HG03103 (cell line): Measurements from ENCODE around the gene PLA2G3.
"Not testable (repeated sequence)": the region's sequence is repeated elsewhere in the genome, so short reads cannot be mapped to it uniquely, and the experiment has no call there.

Experiments used
- ATAC-seq: cut with Tn5 transposase; IDR thresholded peaks from one replicate; pipeline ENCODE4 v1.9.1; 2021; ENCODE audit warnings: low read depth; ENCODE audit not compliant: unreplicated experiment

The PLA2G3 gene

DNA sequence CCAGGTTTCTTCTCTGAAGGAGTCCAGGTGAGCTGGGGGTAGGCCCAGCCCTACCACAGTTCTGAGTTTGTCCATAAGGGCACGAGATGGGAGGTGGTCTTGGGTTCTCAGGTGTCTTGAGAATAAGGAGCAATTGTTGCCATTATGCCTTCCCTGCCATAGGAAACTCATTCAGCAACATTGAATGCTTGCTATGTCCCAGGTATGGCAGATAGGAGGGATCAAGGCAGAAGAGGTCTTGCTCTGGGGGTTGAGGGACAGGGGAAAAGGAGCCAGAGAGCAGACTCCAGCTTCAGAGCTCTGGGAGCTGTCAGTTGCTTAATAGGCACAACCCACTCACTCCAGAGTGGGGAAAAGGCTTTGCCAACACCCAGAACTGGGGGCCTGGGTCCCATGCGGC lies 37.2 kb downstream of the PLA2G3 start:
- no peak for ATAC-seq

DNA sequence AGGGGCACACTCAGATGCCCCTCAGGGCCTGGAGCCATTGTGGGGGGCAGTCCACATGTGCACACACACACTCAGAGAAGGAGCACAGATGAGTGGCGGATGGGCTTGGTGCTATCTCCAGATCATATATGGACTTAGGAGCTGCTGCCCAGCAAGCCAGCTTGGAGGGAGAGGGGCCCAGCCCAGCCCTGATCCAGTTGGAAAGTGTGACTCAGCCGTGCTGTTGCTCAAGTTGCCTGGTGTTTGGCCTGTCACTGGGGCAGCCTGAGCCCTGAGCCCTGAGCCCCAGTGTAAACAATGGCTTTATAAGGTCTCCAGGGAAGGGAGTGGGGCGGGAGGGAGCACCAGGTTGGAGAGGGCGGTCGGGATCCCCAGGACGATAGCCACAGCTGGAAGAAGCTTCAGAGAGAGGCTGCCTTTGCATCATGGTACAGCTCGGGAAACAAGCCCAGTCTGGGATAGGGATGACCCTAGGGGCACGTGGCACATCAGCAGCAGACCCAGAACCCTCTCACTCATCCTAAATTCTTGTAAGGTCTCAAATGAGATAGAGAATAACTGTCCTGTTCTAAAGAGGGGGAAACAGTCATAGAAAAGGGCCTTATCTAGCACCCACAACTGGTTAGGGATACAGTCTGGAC lies 37.7 kb downstream of the PLA2G3 start:
- no peak for ATAC-seq

DNA sequence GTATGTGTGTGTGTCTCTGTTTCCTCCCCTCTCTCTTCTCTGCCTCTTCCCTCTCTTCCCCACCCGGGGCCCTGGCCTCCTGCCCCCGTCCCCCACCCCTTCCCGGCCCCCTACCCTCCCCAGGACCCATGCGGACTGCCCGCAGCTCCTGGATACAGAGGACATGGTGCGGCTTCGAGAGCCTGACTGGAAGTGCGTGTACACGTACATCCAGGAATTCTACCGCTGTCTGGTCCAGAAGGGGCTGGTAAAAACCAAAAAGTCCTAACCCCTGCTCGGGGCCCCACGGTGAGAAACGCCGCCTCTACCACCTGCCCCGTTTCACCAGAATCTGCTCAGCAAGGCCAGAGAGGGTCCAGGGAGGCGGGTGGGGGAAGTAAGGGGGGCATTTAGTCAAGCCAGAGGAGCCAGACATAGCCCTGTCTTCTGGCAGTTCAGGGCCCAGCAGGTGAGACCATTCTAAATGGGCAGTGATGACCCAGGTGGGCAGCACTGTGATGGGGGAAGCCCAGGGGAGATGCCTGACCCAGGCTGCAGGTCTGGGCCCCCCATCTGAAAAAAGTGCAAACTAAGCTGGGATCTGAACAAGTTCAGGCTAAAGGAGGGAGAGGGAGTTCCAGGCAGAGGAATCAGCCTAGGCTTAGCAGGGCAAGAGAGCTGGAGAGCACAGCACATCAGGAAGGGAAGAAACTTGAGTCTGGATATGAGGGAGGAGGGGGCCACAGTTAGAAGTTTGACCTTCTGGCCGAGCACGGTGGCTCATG lies 39.4 kb downstream of the PLA2G3 start:
- ATAC-seq: no peak

DNA sequence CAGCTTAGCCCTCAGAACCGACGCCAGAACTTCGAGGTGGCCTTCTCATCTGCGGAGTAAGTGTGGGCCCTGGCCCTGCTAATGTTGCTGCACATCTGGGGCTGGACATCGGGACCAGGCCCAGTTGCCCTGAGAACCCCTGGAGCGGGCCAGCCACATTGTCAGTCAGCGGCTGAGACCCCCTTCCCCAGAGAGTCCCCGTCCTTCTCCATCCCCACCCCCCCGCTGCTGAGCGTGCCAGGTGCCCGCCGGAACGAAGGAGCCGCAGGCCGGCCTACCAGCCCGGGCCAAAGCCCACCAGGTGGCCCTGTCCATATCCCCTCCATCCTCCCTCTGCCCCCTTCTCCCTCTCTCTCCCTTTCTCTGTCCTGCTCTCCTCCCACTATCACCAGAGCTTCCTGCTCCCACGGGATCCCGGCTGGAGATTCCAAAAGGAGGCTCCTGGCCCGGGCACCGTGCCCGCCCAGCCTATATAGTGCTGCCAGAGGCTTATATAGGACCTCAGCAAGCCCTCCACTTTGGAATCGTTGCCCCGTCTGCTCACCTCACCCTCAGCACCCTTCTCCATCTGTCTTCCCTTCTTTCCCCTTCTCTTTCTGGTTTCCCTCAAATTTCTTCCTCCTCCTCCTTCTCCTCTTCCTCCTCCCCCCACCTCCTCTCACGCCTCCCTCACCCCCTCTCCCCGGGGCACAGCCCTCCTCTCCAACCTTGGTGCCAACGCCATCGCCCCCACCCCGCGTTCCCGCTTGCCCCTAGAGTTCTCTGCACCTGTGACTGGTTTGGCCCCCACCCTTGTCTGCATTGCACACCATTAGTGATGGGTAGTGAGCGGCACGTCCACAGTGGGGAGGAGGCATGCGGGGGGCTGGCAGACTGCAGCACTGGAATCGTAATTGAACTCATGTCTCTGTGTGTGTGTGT lies 40.2 kb downstream of the PLA2G3 start:
- no peak for ATAC-seq

DNA sequence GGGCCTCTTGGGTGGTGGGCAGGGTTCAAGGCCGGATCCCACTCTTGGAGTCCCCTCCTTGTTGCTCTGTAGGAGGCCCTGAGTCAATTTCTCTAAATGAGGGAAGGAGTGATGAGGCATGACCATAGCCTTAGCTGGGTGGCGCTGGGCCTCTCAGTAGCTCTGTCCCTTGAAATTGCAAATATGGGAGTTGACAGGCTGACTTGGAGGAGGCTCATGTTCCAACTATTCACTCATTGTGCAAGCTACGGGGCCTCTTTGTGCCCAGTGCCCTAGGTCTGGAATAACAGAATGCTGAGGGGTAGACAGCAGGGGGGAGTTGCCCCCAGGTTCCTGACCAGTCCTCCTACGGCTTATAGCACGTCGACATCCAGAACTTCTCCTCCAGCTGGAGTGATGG lies 40.9 kb downstream of the PLA2G3 start:
- ATAC-seq: no peak

DNA sequence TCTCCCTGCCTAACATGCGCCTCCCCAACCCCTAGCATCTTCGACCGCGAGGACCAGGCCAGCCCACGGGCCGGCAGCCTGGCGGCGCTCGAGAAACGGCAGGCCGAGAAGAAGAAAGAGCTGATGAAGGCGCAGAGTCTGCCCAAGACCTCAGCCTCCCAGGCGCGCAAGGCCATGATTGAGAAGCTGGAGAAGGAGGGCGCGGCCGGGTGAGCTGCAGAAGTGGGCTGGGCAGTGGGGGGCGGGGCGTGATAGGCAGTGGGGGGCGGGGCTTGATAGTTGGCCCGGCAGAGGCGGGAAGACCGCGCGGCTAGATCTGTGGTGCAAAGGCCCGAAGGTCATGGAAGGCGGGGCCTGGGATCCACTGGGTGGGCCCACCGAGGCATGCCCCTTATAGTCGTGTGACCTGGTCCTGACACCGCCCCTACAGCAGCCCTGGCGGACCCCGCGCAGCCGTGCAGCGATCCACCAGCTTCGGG lies 41.6 kb downstream of the PLA2G3 start:
- ATAC-seq: no peak

DNA sequence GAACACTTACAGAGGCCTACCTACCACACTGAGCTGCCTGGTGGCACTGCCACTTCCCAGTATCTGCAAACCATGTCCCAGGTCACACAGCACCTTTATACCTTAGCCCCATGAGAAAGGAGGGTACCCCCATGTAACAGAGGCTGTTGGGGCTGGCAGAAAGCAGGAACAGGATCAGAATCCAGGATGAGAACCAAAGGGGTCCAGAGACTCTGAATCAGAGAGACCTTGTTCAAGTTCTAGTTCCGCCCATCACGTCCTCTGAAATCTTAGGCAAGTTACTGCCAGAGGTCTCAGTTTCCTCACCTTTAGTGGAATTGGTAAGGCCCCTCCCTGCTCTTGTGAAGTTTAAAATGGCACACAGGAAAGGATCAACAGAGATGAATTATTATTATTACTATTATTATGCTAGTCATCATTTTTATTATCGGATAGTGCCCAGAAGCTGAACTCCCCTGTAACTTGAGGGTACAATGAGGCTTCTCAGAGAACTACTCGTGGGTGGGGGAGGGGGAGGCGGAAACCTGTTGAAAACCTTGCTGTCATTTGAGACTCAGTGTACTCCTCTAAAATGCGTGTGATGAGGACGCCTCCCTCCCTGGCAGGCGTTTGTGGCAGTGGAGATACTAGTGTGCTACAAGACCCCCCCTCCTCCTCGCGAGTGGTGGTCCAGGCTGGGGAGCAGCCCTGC lies 42.2 kb downstream of the PLA2G3 start:
- no peak for ATAC-seq

DNA sequence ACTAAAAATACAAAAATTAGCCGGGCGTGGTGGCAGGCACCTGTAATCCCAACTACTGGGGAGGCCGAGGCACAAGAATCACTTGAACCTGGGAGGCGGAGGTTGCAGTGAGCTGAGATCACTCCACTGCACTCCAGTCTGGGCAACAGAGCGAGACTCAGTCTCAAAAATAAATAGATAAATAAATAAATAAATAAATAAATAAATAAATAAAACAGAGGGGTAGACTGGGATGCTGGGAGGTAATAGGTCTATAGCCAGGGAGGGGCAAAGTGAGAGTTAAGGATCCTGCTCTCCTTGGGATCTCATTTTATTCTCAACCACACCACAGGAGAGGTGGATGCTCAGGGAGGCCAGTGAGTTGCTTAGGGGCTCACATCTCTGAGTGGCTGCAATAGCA lies 42.8 kb downstream of the PLA2G3 start:
- ATAC-seq: not testable (repeated sequence)

DNA sequence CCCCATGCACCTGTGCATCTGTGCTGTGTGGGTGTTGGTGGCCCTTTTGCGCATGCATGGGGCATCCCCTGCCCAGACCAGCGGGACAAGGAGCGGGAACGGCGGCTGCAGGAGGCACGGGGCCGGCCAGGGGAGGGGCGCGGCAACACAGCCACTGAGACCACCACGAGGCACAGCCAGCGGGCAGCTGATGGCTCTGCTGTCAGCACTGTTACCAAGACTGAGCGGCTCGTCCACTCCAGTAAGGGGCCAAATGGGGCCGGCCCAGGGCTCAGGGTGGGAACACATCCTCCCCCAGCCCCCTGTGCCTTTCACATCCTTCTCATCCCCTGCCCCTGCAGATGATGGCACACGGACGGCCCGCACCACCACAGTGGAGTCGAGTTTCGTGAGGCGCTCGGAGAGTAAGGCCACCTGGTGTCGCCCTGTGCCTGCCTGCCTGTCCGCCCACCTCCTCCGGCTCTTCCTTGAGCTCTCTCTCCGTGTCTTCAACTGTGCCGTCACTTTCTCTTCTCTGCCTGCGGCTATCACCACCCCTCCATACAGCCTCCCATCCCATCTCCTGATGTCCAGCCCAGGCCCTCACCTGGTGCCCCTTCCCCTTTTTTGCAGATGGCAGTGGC lies 43.5 kb downstream of the PLA2G3 start:
- no peak for ATAC-seq

DNA sequence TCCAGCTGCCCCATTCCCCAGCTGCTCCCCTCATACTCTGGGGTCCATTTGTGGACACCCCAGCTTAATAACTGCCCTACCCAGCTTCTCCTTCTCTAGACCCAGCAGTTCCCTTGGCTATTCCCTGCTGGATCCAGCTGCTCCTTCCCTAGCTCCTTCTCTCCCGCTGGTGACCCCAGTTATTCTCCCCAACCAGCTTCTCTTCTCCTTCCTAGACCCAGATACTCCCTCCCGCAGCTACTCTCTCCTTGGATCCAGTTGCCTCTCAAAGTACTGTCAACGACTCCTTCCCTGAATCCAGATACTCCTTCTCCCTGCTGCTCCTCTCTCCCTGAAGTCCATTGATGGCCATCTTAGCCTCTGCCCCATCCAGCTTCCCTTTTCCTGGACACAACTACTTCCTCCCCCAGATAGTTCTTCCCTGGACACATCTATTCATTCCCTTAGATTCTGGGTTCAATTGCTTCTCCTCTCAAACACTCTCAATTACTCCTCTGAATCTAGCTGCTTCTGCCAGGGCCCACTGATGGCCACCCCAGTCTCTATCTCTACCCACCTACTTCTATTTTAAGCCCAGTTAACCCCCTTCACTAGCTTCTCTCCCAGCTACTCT lies 44.6 kb downstream of the PLA2G3 start:
- ATAC-seq: no peak

DNA sequence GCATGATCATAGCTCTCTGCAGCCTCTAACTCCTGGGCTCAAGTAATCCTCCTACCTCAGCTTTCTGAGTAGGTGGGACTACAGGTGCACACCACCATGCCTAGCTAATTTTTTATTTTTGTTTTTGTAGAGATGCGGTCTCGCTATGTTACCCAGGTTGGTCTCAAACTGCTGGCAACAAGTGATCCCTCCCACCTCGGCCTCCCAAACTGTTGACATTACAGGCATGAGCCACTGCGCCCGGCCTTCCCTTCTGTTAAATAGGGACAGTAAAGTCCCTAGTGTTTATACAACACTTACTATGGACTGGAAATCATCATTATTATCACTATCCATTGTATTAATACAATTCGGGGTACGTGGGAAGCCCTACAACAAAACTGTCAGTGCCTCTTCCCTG lies 45.6 kb downstream of the PLA2G3 start:
- no peak for ATAC-seq

DNA sequence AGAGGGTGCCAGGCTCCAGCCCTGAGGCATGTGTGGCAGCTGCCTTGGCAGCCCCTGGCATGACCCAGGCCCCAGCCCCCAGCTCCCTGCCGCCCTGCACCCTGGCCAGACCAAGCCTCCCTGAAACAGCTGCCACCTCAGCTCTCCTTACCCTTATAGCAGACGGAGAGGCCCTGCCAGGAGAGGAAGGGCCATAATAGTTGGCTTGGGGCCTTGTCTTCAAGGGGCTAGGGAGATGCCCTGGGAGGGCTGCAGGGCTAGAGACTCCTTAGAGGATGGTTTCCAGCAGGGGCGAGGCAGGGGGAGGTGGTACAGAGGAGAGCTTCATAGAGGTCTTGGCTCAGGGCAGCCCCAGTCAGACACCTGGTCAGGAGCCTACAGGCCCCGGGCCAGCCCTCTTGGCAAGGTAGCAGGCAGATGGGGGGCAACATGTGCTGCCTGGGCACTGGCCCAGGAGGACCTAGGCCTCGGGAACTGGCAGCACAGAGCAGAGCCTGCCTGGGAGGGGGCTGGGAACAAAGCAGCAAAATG lies 46.2 kb downstream of the PLA2G3 start:
- ATAC-seq: no peak

DNA sequence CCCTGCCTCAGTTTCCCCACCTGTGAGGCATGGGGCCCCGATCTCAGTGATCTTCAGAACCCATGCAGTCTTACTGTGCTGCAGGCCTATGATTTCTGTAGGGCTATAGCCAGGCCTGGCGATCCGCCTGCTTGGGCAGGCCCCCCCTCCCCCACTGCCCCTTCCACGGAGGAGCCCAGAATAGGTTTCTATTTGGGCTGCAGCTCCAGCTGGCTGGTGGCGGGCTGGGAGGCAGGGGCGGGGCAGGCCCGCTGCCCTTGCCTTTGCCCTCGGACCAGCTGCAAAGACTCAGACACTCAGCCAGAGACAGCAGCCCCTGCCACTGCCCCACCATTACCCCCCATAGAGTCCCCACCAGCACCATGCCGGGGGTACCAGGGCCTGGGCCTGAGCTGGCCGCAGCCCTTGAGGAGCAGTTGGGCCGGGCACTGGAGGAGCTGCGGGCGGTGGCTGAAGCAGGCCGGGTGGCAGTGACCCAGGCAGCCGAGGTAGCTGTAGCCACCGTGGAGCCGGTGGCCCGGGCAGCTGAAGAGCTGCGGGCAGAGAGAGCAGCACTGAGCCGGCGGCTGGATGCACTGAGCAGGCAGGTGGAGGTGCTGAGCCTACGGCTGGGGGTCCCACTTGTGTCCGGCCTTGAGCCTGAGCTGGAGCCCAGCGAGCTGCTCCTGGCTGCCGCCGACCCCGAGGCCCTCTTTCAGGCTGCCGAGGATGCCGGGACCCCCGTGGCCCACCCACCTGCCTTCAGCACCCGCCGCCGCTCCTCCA lies 47.0 kb downstream of the PLA2G3 start:
- ATAC-seq: no peak

DNA sequence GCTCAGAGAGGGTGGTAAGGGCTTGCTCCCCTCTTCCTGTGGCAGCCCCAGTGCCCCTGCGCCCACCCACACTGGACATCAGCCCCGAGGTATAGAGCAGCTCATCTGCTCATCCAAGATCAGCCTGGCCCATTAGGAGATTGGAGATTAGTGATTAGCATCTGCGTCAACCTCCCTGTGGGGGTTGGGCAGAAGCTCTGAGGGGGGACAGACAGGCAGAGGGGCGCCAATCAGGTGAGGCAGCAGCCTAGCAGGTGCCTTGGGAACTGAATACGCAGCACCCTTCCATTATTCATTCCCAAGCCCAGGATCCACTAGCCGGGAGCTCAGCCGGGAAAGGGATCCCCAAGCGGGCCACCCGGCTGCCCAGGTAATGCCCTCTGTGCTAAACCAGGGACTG lies 48.1 kb downstream of the PLA2G3 start:
- ATAC-seq: no peak

DNA sequence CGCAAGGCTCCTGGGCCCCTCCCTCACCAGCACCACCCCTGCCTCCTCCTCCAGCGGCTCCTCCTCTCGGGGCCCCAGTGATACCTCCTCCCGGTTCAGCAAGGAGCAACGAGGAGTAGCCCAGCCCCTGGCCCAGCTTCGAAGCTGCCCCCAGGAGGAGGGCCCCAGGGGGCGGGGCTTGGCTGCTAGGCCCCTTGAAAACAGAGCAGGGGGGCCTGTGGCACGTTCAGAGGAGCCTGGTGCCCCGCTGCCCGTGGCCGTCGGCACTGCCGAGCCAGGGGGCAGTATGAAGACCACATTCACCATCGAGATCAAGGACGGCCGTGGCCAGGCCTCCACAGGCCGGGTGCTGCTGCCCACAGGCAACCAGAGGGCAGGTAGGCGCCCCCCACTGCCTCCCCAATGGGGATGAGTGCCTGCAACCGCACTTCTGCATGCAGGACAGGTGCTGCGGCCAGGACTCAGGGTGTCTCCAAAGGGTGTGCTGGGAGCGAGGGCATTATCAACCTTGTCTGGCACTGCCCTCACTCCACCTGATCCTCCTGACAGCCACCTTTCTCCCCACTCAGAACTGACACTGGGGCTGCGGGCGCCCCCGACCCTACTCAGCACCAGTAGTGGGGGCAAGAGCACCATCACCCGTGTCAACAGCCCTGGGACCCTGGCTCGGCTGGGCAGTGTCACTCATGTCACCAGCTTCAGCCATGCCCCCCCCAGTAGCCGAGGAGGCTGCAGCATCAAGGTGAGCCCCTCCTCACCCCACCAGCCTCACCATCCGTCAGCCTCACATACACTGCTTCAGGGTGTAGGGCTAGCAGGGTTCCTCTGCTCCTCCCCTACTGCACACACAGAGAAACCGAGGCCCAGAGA lies 49.0 kb downstream of the PLA2G3 start:
- ATAC-seq: no peak

DNA sequence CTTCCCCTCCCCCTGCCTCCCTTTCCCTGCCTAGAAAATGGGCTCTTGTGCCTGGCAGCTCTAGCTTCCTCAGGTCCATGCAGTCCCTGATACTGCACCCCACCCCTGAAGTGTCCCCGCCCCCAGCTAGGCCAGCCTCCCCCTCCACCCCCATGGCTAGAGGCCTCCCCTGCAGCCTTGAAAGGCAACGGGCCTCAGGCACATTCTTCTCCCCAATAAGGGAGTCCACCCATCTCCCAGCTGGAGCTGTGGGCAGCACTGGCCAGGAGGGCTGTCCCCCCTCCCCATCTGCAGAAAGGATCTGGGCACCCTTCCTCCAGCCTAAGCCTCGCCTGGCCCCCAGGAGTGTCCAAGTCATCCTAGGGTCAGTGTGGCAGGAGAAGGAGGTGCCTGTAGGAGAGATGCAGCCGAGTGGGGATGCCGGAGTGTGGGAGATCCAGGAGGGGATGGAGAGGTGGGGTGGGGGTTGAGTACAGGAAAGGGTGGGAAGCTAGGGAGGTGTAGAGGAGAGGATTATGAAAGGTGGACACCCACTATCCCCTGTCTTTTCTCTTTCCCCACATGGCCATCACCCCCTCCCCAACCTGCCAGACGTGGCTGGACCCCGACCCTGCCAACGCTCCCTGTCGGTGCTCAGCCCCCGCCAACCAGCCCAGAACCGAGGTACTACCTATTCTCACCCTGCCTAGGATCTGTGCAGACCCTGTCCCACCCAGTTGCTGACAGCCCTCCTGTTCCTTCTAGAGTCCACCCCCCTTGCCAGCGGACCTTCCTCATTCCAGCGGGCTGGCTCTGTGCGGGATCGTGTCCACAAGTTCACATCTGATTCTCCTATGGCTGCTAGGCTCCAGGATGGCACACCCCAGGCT lies 49.9 kb downstream of the PLA2G3 start:
- no peak for ATAC-seq
